ENCODE results near the gene BANP. TPM values are rescaled to one million over a fixed set of nuclear protein-coding genes. Genes with fewer than 3 reads are reported as not detected.
A peak's percentile ranks its signal among the peaks of the same experiment; 100 is the strongest.
"Not testable (repeated sequence)": the region's sequence is repeated elsewhere in the genome, so short reads cannot be mapped to it uniquely, and the experiment has no call there.

BANP gene
- total and polyA plus RNA-seq, 4 donors, result 7.4 to 35.6 (median 19.7) TPM

DNA sequence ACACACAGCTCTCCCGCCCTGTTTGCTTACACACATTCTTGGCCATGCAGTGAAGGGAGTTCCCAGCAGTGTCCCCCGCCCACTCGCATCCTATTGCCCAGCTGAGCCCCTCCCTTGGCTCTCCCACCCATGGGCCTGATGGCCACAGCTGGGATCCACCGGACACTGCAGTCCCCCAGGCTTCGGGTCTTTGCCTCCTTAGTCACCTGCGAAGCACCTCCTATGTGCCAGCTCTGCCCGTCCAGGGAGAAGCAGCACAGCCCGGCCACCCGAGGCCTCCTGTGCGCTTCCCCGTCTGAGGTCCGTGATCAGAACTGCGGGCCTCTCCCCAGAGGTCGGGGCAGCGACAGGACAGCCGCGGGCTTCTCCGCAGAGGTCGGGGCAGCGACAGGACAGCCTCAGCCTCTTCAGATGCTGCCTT, 136.9 kb downstream of the BANP start:
- intact Hi-C loops (cut with DNase I), result no loop called here
- DNase-seq, result peak in 1 of 2 donors; percentile 67
- Histone ChIP-seq H3K9me3 (ENCODE audit: control insufficient read depth, low read length) (no peaks in the 10 kb centered on the region), H3K4me1 (ENCODE audit: control insufficient read depth in 1 of 2, insufficient read depth in 2 of 2, low read length in 2 of 2) (no peaks in the 10 kb centered on the region), H3K36me3 (ENCODE audit: control insufficient read depth in 1 of 2, insufficient read depth in 2 of 2, low read length in 1 of 2) (no peaks in the 10 kb centered on the region), H3K4me3 (ENCODE audit: low read length in 2 of 2) (no peak overlapping the region), H3K27me3 (ENCODE audit: control insufficient read depth in 1 of 2, insufficient read depth in 2 of 2, low read length in 1 of 2) (no peaks in the 10 kb centered on the region), H3K27ac (ENCODE audit: low read depth in 1 of 2, low read length in 2 of 2) (no peak overlapping the region)
- 81 to 83% methylated on average over 20 of the region's 20 CpGs for WGBS, 2 donors
- ATAC-seq (ENCODE audit: low FRiP score), result peak; percentile 39

DNA sequence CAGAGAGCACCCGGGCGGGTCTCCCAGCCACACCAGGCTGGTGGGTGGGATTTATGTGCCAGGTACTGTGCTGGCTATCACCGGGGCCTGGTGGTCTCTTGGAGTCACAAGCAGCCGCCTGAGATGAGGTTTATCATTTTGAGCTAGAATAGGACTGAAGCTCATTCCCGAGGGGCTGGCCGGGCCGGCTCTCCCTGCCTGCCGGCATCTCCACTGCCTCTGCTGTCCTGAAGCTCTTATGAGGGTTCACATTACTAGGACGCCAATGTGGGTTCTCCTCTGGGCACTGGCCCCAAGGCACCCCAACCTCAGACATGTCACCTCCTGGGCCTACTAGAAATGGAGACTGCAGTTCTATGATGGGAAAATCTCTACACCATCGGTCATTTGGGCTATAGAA, 137.4 kb downstream of the BANP start:
- H3K4me1 ChIP-seq (ENCODE audit: control insufficient read depth in 1 of 2, insufficient read depth in 2 of 2, low read length in 2 of 2); intact Hi-C loops (cut with DNase I); H3K4me3 ChIP-seq (ENCODE audit: low read length in 2 of 2); H3K36me3 ChIP-seq (ENCODE audit: control insufficient read depth in 1 of 2, insufficient read depth in 2 of 2, low read length in 1 of 2); H3K27ac ChIP-seq (ENCODE audit: low read depth in 1 of 2, low read length in 2 of 2); H3K9me3 ChIP-seq (ENCODE audit: control insufficient read depth, low read length); ATAC-seq (ENCODE audit: low FRiP score); H3K27me3 ChIP-seq (ENCODE audit: control insufficient read depth in 1 of 2, insufficient read depth in 2 of 2, low read length in 1 of 2): not testable (repeated sequence)
- WGBS, 2 donors, result 38 to 40% methylated on average over 10 of the region's 10 CpGs
- DNase-seq, result peak in 1 of 2 donors; percentile 29

DNA sequence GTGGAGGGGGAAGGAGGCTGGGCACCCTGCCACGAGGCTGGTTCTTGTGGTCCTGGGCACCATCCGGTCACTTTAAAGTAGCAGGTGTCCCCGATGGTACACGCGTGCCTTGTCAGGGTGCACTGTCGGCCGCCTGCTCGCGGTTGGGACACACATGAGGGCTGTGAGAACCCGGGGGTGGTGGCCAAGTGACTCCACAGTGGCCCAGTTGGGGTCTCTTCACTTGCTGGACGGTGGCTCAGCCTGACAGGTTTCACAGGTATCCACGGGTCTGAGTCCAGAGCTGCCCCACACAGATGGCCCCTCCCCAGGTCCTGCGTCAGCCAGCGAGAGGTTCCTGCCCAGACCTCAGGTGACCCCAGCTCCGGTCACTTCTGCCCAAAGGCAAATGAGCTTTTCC, 137.8 kb downstream of the BANP start:
- ATAC-seq (ENCODE audit: low FRiP score); H3K4me3 ChIP-seq (ENCODE audit: low read length in 2 of 2); intact Hi-C loops (cut with DNase I); H3K4me1 ChIP-seq (ENCODE audit: control insufficient read depth in 1 of 2, insufficient read depth in 2 of 2, low read length in 2 of 2); H3K27ac ChIP-seq (ENCODE audit: low read depth in 1 of 2, low read length in 2 of 2); H3K27me3 ChIP-seq (ENCODE audit: control insufficient read depth in 1 of 2, insufficient read depth in 2 of 2, low read length in 1 of 2); H3K9me3 ChIP-seq (ENCODE audit: control insufficient read depth, low read length); H3K36me3 ChIP-seq (ENCODE audit: control insufficient read depth in 1 of 2, insufficient read depth in 2 of 2, low read length in 1 of 2): not testable (repeated sequence)
- DNase-seq, result peak in 1 of 2 donors; percentile 31
- WGBS, 2 donors, result 57 to 59% methylated on average over 14 to 15 of the region's 15 CpGs

DNA sequence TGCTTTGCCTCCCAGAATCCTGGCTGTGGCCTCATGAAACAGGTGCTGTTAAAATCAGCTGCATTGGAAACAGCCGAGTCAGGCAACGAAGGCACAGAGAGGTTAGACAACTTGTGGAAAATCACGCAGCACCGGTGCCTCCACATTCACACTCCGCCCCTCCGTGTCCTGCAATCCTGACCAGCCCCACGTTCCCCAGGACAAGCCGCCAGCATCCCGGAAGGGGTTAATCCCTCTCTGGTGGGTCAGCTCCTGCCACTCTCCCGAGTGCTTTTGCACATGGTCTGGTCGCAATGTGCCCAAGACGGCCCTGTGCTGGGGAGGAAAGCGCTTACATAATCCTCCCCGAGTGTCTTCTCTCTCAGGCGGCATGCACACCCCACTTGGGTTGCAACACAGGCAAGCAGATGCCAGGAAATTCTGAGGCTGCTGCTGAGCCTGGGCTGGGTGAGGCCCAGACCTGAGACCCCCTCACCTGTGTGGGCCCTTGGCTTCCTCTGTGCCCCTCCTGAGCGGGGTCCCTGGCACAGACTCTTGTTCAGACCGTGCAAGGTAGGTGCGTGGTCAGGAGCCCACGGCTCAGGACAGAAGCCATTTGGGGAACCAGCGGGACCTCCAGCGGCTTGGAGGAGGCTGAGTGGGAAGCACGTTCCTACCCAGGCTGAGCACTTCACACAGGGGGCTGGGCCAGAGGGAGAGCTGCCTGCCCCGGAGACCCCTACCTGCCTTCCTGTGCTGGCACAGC, 138.6 kb downstream of the BANP start:
- H3K27me3 ChIP-seq (ENCODE audit: control insufficient read depth in 1 of 2, insufficient read depth in 2 of 2, low read length in 1 of 2); H3K36me3 ChIP-seq (ENCODE audit: control insufficient read depth in 1 of 2, insufficient read depth in 2 of 2, low read length in 1 of 2); H3K9me3 ChIP-seq (ENCODE audit: control insufficient read depth, low read length); H3K4me3 ChIP-seq (ENCODE audit: low read length in 2 of 2); H3K27ac ChIP-seq (ENCODE audit: low read depth in 1 of 2, low read length in 2 of 2); intact Hi-C loops (cut with DNase I); H3K4me1 ChIP-seq (ENCODE audit: control insufficient read depth in 1 of 2, insufficient read depth in 2 of 2, low read length in 2 of 2): not testable (repeated sequence)
- peak; percentile 52 for ATAC-seq (ENCODE audit: low FRiP score)
- peak in 1 of 2 donors; percentile 69 for DNase-seq
- WGBS, 2 donors, result 86 to 90% methylated on average over 22 to 23 of the region's 23 CpGs

DNA sequence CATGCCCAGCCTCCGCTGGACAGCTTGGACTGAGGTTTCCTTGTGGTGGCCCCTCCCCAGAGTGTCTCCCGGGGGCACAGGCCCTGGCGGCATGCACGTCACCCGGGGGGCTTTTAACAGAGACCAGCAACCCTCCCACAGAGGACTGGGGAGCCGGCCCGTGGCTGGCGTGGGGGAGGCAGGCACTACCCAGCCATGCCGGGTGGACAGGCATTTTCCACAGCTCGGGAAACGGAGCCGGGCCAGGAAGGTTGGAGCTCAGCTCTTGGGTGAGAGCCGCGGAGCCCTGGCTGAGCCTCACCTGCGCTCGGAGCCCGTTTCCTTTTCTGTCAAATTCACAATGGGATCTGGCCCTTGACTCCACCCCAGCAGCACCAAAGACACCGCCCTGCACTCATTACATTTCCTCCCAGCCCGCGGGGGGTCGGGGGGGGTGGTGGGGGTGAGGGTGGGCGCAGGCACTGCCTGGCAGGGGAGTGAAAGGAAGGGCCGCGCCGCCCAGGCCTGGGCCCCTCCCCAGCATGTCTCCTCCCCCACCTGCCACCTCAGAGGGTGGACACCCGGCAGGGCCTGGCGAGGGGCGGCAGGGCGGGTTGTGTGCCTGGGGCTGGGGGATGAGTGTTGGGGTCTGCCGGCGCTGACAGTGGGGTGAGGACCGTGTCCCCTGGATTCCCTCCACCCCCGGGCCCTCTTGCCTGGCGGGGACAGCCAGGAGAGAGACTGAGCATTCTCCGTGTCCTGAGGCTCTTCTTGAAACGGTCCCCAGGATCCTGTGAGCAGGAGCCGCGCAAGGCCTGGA, 139.3 kb downstream of the BANP start:
- DNase-seq, result peak in 1 of 2 donors; percentile 42
- H3K4me1 ChIP-seq (ENCODE audit: control insufficient read depth in 1 of 2, insufficient read depth in 2 of 2, low read length in 2 of 2); intact Hi-C loops (cut with DNase I); H3K27me3 ChIP-seq (ENCODE audit: control insufficient read depth in 1 of 2, insufficient read depth in 2 of 2, low read length in 1 of 2); H3K4me3 ChIP-seq (ENCODE audit: low read length in 2 of 2); H3K36me3 ChIP-seq (ENCODE audit: control insufficient read depth in 1 of 2, insufficient read depth in 2 of 2, low read length in 1 of 2); H3K27ac ChIP-seq (ENCODE audit: low read depth in 1 of 2, low read length in 2 of 2); ATAC-seq (ENCODE audit: low FRiP score); H3K9me3 ChIP-seq (ENCODE audit: control insufficient read depth, low read length): not testable (repeated sequence)
- 80 to 82% methylated on average over 35 to 38 of the region's 38 CpGs for WGBS, 2 donors

DNA sequence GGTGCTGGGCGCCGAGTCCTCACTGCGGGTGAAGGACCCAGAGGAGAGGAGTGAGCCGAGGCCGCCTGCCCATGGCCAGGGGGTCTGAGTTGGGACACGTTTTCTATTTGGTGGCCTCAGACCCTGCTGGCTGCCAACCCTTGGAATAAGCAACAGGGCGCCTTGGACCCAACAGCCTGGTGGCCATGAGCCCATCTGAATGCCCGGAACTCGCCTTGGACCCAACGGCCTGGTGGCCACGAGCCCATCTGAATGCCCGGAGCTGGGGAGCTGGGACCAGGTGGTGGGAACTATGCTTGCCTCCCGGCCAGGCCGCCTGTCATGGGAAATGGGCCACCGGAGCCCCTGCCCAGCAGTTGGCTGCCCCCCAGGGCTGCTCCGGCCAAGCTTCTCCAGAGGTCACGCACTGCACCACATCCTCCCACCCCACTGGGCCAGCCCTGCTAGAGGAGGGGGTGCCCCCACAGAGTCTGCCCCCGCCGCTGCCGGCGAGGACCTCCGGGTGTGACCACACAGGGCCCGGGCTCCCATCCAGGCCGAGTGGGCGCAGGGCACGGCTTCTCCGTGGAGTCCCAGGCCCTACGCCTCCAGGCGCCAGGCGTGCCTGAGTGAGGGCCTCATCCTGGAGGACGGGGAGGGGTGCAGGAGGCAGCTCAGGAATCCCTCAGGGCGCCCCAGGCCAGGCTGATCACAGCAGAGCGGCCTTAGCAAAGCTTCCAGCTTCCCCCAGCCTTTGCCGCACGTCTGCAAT, 140.2 kb downstream of the BANP start:
- DNase-seq (peak in 1 of 2 donors; percentile 59), ATAC-seq (ENCODE audit: low FRiP score) (peak; percentile 44)
- H3K4me3 ChIP-seq (ENCODE audit: low read length in 2 of 2); H3K36me3 ChIP-seq (ENCODE audit: control insufficient read depth in 1 of 2, insufficient read depth in 2 of 2, low read length in 1 of 2); H3K27me3 ChIP-seq (ENCODE audit: control insufficient read depth in 1 of 2, insufficient read depth in 2 of 2, low read length in 1 of 2); H3K27ac ChIP-seq (ENCODE audit: low read depth in 1 of 2, low read length in 2 of 2); H3K9me3 ChIP-seq (ENCODE audit: control insufficient read depth, low read length); intact Hi-C loops (cut with DNase I); H3K4me1 ChIP-seq (ENCODE audit: control insufficient read depth in 1 of 2, insufficient read depth in 2 of 2, low read length in 2 of 2): not testable (repeated sequence)
- 61 to 65% methylated on average over 30 to 35 of the region's 35 CpGs for WGBS, 2 donors

DNA sequence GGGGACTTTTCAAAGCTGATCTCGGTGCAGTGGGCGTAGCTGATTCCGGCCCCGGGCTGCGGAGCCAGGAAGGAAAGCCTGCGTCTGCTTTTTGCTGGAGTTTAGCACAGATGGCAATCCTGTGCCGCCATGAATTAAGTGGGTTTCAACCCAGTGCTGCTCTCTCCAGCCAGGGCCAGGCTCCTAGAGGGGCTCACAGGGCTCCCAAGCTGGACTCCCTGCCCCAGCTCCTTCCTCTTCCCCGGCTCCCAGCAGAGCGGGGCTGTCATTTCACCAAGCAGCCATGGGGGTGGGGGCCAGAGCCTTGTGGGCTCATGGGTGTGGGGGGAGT, 140.7 kb downstream of the BANP start:
- H3K36me3 ChIP-seq (ENCODE audit: control insufficient read depth in 1 of 2, insufficient read depth in 2 of 2, low read length in 1 of 2); H3K27ac ChIP-seq (ENCODE audit: low read depth in 1 of 2, low read length in 2 of 2); H3K4me1 ChIP-seq (ENCODE audit: control insufficient read depth in 1 of 2, insufficient read depth in 2 of 2, low read length in 2 of 2); intact Hi-C loops (cut with DNase I); ATAC-seq (ENCODE audit: low FRiP score); H3K4me3 ChIP-seq (ENCODE audit: low read length in 2 of 2); H3K9me3 ChIP-seq (ENCODE audit: control insufficient read depth, low read length); H3K27me3 ChIP-seq (ENCODE audit: control insufficient read depth in 1 of 2, insufficient read depth in 2 of 2, low read length in 1 of 2): not testable (repeated sequence)
- peak in 1 of 2 donors; percentile 49 for DNase-seq
- WGBS, 2 donors, result 44 to 50% methylated on average over 9 of the region's 9 CpGs

DNA sequence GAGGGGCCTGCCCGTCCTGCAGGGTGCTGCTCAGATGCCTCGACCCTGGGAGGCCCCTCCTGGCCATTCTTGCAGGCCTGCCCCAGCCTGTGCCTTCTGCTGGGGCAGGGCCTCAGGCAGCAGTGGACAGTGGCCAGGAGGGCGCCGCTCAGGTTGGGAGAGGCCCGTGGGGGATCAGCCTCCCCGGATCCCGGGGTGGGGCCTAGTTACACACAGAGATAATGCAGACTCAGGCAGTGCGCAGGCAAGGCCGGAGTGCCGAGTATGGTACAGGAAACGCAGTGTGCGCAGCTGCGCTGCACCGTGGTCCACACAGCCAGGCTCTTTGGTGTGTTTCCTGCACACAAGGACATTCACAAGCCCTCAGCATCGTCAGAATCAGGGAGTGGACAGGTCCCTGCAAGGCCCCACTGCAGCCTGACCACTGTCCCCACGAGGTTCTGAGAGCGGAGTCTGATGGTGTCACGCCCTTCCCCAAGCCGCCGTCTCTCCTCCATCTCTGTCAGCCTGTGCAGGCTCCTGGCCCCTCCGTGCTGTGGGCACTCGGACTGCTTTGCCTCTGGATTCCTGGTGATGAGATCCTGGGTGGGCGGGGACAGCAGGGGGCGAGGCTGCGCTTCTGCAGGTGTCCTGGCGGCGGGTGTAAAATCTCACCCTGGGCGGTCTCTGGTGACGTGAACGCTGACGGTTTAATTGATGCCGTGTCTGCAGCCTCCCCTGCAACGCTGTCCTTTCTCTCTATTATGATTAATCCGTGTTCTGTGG, 141.7 kb downstream of the BANP start:
- H3K36me3 ChIP-seq (ENCODE audit: control insufficient read depth in 1 of 2, insufficient read depth in 2 of 2, low read length in 1 of 2); H3K9me3 ChIP-seq (ENCODE audit: control insufficient read depth, low read length); H3K27ac ChIP-seq (ENCODE audit: low read depth in 1 of 2, low read length in 2 of 2); H3K4me1 ChIP-seq (ENCODE audit: control insufficient read depth in 1 of 2, insufficient read depth in 2 of 2, low read length in 2 of 2); intact Hi-C loops (cut with DNase I); ATAC-seq (ENCODE audit: low FRiP score); H3K27me3 ChIP-seq (ENCODE audit: control insufficient read depth in 1 of 2, insufficient read depth in 2 of 2, low read length in 1 of 2); H3K4me3 ChIP-seq (ENCODE audit: low read length in 2 of 2): not testable (repeated sequence)
- 89 to 93% methylated on average over 23 to 31 of the region's 34 CpGs for WGBS, 2 donors
- peak in 1 of 2 donors; percentile 32 for DNase-seq

All from aorta (tissue), 5 donors.